Middle frontal gyrus (tissue), 1 donor: ENCODE results near the gene ZC2HC1B.
"Not testable (repeated sequence)": the region's sequence is repeated elsewhere in the genome, so short reads cannot be mapped to it uniquely, and the experiment has no call there.

Source experiments
- DNase-seq: peaks from one replicate; pipeline ENCODE4 v3.0.0-alpha.2; 2015; ENCODE audit warnings: low spot score; ENCODE audit errors: extremely low spot score

ZC2HC1B gene, protein sequence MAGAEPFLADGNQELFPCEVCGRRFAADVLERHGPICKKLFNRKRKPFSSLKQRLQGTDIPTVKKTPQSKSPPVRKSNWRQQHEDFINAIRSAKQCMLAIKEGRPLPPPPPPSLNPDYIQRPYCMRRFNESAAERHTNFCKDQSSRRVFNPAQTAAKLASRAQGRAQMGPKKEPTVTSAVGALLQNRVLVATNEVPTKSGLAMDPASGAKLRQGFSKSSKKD

DNA sequence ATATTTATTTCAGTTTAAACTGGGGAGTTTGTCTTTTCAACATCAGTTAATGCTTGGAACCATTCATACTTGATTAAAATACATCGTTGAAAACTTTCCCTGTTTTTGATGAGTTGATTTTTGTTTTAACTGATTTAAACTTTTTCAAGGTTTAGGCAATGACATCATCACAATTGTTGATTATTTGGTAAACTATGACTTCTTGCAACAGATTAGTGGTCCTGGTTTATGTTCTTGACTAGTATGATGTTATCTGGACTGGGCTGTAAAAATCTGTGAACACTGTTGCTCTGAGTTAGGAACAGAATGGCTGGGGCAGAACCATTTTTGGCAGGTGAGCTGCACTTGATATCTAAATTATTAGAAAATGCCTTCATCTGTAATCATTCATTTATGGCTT lies at the start of gene ZC2HC1B:
TSS of gene ZC2HC1B (plus strand) at position 241 of the 400 bp plus-strand sequence. CDS start at position 307, 66 bp downstream.
- DNase-seq, result no peak

DNA sequence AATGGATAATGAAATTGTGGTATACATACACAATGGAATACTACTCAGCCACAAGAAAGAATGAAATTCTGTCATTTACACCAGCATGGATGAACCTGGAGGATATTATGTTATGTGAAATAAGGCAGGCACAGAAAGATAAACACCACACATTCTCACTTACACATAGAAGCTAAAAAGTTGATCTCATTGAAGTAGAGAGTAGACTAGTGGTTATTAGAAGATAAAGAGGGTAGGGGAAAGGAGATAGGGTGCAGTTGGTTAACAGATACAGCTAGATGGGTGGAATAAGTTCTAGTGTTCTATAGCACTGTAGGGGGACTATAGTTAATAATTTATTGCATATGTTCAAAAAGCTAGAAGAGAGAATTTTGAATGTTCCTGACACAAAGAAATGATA lies 46.7 kb upstream of the ZC2HC1B start:
- DNase-seq, result no peak

DNA sequence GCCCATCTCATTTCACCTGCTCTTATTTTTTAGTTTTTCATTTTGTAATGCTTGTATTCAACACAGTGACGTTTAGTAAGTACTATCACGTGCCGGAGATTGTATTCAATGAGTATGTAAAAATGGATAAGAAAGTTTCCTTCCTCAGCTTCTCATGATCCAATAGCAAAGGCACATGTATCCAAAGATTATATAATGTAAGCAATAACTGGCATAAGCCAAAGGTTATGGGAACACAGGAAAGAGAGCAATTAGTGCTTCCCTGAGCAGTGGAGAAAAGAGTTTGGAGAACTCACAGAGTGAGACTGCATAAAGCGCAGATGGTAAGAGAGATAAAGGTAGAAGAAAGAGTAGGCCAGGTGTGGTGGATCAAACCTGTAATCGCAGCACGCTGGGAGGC lies 42.9 kb upstream of the ZC2HC1B start:
- no peak for DNase-seq

DNA sequence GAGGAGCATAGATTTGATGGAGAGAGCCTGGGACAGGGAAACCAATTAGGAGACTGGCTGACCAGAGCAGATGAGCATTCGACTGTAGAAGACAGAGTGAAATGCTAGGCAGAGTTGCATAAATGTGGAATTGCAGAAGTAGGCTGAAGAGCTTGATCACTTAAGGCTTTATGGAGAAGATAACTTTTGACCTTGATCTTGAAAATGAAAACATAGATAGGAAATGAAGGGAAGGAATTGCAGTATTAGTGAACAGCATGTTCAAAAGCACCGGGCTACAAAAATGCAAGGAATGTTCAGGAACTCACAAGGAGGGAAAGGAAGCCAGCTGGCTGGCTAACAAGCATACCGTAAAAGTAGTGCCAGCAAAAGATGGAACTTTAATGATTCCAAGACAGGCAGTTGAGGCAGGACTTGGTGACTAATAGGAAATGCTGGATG lies 41.7 kb upstream of the ZC2HC1B start:
- no peak for DNase-seq

DNA sequence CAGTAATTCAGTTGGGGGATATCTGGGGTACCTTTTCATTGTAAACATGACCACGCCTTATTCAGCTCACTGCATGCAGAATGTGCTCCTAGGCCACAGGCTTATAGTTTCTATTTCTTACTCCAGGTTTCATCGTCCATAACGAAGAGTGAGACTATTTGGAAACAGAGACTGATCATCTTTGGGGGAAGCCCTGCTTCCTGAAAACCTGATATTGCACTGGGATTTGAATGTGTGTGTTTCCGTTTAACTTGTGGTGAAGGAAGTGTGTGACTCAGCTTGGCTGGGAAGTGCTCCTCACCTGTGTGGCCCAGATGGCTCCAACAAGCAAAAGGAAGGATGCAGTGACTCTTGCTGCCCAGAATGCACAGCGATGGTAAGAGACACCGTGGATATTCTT lies 40.7 kb upstream of the ZC2HC1B start:
- no peak for DNase-seq

DNA sequence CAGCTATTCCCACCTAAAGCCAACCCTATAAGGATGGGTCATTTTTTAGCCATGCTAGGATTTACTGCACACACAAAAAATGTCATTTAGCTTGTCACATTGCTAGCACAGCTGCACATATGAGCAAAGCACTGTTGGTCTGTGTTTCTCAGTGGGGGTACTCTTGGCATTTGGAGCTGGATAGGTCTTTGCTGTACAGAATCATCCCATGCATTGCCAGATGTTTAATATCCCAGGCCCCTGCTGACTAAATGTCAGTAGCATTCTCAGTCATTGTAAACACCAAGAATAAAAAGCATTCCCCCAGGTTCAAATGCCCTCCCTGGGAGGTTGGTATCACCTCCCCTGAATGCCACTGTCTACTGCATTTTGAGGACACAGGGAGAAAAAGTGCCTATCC lies 35.7 kb upstream of the ZC2HC1B start:
- DNase-seq, result no peak

DNA sequence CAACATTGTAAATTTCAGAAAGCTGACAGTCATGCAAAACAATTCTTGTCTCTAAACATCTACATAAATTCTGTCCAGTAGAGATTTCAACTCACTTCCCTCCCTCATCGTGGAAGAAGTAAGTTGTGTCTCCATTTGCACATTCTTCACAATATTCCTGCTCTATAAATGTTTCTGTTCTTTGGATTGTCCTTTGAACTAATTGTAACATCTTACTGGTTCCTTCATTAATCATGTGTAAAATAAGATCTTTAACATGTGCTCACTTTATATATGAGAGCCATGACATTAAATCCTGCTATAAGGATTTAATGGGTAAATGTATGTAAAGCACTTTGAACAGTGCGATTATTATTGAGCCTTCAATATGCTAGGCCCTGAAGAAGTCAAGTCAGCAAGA lies 28.1 kb upstream of the ZC2HC1B start:
- DNase-seq, result no peak

DNA sequence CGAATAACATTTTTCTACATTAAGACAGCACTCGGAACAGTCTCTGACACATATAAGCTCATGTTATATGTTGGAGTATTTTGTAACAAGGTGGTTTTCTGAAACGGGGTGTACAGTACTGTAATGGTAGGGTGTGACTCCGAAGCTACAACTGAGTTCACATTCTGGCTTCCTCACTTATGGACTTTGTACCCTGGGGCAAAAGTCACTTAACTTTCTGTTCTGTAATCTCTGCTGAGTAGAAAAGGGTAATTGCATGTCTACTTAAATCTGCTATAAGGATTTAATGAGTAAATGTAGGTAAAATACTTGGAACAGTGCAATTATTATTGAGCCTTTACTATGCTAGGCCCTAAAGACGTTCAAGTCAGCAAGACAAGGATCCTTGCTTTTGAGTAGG lies 25.9 kb upstream of the ZC2HC1B start:
- no peak for DNase-seq

DNA sequence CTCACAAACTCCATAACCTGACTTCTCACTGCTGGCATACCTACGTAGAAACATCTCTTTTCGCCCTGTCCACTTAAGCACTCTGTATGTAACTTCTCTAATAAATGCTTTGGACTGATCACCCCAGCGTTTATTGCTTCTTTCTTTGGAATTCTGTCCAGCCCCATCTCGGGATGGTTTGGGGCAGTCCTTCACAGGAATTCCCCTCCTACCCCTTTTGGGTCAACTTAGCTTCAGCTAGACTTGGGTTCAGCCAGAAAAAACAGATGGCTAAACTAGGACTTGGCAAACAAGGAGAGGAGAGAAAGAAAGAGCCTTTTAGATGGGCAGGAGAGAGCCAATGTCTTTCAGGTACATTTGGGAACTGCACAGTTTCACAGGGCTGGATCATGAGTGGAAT lies 25.1 kb upstream of the ZC2HC1B start:
- DNase-seq, result no peak

DNA sequence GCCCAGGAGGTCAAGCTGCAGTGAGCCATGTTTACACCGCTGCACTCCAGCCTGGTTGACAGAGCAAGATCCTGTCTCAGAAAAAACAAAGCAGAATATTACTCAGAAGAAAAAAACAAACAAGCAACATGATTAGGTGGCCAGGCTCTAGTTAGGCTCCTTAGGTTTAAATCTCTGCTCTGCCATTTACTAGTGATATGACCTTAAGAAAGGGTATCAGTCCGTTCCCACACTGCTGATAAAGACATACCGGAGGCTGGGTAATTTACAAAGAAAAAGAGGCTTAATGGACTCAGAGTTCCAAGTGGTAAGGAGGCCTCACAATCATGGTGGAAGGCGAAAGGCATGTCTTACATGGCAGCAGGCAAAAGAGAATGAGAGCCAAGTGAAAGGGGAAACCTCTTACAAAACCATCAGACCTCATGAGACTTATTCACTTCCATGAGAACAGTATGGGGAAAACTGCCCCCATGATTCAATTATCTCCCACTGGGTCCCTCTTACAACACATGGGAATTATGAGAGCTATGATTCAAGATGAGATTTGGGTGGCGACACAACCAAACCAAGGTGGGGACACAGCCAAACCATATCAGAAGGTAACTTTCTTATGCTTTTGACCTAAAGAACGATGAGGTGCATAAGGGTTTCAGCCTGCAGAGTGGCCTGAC lies 23.5 kb upstream of the ZC2HC1B start:
- no peak for DNase-seq

DNA sequence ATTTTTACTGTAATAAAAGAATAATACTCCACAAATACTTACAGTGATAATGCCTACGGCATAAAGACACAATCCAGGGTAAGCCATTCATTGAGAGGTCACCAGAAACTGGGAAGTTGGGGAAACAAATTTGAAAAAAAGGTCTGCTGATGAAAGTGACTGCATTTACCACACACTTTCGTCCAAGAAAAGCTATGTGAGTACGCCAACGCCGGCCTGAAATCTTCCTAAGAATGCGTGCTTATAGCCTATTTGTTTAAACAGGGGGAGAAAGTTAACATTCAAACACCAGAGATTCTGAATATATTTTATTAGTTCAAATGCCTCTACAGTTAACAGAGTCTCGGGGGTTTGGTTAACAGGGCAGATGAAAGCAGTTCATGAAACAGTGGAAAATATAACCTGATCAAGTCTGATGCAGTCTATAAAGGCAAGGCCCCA lies 21.8 kb upstream of the ZC2HC1B start:
- no peak for DNase-seq

DNA sequence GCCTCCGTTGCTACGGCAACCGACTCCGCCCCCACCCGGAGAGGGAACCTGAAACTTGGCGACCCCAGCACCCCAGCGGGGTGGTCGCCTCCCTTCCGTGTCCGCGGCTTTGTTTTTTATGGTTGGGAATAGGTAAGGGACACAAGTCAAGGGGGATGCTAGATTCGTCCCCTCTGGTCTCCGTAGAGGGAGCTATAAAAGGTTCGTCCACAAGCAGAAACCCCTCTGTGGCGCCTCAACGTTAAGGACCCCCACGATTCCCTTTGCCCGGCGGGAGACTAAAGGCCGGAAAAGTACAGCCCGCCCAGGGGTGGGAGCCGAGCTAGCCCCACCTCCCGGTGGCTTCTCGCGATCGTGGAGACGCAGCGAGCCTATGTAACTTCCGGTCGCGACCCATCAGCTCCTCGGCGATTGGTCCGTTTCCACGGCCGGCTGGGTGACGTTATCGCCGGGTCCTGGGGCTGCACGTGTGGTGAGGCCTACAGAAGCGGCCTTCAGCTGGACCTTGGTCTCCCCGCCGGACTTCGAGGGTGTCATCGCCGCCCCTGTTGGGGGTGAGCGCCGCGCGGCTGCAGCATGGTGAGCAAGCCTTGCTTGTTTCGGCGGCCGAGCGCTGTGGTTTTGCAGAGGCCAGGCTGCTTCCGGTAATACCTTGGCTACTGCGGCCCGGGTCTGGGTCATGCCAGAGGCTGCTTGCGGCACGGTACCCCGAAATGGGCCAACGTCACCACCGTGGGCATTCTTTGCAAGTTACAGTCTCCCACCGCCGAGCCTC lies 21.2 kb upstream of the ZC2HC1B start, which contains the start of gene LTV1:
TSS of gene LTV1 (plus strand) at position 437 of the 775 bp plus-strand sequence. CDS start at position 577, 140 bp downstream.
- DNase-seq, result peak; percentile 95

DNA sequence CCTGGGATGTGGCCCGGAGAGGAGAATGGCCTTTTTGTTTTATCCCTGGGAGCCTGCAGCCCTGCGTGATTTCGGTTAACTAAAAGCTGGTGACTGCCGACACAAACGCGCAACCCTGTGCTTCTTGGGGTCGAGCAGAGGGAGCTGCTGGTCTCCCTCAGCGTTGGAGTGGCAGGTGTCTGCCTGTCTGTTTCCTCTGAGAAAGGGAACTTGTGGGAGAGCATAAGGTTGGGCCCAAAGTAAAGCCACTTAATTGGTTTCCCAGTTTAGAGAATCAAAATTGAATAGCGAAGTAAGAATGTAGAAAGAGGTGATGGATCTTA lies 20.6 kb upstream of the ZC2HC1B start:
- DNase-seq, result no peak

DNA sequence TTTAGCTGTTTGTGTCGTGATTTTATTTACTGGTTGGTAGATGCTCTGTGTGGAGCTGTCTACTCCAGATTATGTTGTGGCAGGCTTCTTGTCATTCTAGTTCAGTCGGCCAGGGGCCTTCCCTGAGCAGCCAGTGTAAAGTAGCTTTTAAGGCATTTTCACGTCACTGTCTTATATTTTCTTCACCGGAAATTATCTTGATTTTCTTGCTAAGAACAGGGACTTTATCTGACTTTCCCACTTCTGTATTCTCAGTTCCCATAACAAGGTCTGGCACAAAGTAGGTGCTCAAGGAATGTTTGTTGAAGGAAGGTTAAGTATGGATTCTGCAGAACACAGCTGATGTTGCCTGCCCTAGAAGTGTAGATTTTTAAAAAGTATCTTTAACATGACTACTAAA lies 20.3 kb upstream of the ZC2HC1B start:
- no peak for DNase-seq

DNA sequence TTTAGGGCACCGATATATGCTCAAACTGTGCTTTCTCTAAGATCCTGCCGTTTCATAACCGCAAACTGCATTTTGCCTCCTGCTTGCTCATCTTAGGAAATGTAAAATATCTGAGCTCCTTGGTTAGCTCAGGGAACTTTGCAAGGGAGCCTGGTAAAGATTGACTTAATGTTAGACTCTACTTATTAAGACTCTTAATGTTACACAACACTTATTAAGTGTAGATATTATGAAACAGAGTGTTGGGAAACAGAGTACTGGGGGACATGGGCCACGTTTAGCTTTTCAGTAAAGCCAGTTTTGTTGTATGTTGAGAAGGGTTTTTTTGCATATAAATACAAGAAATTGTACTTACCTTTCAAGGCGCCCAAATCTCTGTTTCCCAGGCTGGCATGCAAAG lies 19.2 kb upstream of the ZC2HC1B start:
- no peak for DNase-seq

DNA sequence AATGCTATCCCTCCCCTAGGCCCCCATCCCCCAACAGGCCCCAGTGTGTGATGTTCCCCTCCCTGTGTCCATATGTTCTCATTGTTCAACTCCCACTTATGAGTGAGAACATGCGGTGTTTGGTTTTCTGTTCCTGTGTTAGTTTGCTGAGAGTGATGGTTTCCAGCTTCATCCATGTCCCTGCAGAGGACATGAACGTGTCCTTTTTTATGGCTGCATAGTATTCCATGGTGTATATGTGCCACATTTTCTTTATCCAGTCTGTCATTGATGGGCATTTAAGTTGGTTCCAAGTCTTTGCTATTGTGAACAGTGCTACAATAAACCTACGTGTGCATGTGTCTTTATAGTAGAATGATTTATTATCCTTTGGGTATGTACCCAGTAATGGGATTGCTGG lies 12.6 kb upstream of the ZC2HC1B start:
- not testable (repeated sequence) for DNase-seq

DNA sequence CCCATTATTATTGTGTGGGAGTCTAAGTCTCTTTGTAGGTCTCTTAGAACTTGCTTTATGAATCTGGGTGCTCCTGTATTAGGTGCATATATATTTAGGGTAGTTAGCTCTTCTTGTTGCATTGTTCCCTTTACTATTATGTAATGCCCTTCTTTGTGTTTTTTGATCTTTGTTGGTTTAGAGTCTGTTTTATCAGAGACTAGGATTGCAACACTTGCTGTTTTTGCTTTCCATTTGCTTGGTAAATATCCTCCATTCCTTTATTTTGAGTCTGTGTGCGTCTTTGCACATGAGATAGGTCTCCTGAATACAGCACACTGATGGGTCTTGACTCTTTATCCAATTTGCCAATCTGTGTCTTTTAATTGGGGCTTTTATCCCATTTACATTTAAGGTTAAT lies 9.2 kb upstream of the ZC2HC1B start:
- DNase-seq, result not testable (repeated sequence)

DNA sequence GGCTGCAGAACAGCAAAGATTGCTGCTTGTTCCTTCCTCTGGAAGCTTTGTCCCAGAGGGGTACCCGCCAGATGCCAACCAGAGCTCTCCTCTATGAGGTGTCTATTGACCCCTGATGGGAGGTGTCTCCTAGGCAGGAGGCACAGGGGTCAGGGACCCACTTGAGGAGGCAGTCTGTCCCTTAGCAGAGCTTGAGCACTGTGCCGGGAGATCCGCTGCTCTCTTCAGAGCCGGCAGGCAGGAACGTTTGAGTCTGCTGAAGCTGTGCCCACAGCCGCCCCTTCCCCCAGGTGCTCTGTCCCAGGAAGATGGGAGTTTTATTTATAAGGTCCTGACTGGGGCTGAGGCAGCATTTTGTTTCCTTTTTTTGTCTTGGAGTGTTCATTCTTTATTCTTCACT lies 7.5 kb upstream of the ZC2HC1B start:
- not testable (repeated sequence) for DNase-seq

DNA sequence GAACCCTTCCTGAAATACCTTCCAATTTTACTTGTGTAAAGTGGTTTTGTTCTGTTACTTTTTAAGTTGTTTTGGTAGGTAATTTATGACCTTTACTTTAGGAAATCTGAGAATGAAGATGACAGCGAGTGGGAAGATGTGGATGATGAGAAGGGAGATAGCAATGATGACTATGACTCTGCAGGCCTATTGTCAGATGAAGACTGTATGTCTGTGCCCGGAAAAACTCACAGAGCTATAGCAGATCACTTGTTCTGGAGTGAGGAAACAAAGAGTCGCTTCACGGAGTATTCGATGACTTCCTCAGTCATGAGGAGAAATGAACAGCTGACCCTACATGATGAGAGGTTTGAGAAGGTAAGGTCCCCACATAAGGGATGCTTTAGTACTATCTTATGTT lies 6.6 kb upstream of the ZC2HC1B start:
- no peak for DNase-seq

DNA sequence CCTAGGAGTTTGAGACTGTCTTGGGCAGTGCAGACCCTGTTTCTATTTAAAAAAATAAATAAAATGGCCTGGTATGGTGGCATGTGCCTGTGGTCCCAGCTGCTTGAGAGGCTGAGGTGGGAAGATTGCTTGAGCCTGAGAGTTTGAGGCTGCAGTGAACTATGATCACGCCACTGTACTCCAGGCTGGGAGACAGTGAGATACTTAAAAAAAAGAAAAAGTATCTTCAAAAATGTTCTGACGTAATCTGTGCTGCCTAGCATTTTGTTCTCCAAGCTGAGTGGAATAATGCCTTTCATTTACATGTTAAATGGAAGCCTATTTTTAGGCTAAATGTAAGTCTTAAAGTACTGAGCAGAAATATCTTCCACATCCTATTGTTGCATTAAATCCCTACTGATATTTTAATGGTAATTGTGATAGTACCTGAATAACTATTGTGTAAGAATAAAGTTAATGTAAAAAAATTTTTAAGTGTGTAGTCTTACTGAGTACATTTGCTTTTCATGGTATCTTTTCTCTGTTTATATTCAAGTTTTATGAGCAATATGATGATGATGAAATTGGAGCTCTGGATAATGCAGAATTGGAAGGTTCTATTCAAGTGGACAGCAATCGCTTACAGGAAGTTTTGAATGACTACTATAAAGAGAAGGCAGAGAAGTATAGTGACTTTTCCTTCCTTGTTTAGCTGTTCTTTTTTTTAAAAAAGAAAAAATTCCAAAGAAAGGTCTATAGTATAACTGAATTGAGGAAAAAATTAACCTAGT lies 4.2 kb upstream of the ZC2HC1B start:
- no peak for DNase-seq

DNA sequence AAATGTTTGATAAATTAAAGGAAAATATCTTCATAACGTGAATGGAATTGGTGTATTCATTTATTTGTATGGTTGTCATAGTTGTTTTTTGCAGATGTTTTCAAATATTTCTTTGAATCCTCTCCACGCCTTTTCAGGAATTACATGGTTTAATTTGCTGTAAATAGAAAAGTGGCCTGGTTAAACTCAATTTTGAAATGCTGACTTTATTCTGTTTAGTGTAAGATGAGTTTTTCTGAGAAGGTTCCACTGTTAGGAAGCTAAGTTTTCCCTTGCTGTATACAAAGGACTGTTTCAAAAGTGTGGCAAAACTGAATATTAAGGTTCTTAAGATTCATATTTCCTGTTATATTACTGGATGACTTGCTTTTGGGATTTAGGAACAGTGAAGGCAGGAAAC lies 503 bp upstream of the ZC2HC1B start:
- no peak for DNase-seq

DNA sequence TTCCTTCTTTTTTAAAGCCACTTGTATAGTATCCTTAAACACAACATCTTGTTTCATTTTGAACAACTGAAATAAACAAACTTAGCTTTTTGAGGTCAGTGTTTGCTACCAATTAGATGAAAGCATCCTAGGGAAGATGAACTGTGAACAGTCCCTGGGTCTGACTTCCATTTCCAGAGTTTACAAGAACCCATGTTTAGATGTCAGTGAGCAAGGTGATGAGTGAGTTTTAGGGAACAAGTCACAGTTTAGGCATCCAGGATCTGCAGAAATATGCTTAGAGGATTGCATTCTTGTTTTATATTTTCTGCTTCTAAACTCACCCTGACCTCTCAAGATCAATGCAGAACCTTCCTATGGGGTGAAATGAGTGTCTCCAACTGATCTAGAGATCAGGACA lies 3.0 kb downstream of the ZC2HC1B start:
- no peak for DNase-seq
